Dedifferentiated amniotic fluid mesenchymal stem cell (primary cell): ENCODE data around the gene WFDC11.

Source experiments
- DNase-seq: peaks from one replicate; pipeline ENCODE4 v3.0.0-alpha.2; 2016; ENCODE audit errors: extremely low spot score

The WFDC11 gene

DNA sequence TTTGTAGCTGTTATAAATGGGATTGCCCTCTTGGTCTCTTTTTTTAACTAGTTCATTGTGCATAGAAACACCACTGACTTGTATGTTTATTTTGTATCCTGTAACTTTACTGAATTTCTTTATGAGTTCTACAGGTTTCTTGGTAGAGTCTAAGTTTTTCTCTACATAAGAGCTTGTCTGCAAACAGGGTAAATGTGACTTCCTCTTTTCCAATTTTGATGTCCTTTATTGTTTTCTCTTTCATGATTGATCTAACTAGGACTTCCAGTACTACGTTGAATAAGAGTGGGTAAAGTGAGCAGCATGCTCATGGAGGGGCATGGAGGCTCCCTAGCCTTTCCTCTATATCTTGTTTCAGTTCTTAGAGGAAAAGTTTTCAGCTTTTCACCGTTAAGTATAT lies 43.5 kb downstream of the WFDC11 start:
- no peak for DNase-seq

DNA sequence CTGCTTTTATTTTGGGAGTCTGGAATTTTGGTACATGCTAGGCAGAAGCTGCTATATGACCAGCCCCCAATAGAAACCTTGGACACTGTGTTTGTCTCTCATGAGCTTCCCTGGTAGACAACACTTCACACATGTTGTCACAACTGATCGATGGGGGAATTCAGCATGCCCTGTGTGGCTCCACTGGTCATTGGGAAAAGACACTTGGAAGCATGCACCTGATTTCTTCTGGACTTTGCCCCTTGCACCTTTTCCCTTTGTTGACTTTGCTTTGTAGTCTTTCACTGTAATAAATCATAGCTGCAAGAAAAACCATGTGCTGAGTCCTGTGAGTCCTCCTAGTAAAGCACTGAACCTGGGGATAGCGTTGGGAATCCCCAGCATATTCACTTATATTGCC lies 48.4 kb downstream of the WFDC11 start:
- DNase-seq = no peak

DNA sequence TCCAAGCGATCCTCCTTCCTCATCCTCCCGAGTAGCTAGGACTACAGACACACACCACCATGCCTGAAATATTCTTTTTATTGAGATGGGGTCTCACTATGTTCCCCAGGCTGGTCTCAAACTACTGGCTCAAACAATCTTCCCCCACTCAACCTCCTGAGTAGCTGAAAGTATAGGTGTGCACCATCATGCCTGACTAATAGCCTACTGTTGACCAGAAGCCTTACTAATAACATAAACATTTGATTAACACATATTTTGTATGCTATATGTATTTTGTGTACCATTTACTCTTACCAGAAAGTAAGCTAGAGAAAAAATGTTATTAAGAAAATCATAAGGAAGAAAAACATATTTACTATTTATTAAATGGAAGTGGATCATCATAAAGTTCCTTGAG lies 52.4 kb downstream of the WFDC11 start:
- no peak for DNase-seq

DNA sequence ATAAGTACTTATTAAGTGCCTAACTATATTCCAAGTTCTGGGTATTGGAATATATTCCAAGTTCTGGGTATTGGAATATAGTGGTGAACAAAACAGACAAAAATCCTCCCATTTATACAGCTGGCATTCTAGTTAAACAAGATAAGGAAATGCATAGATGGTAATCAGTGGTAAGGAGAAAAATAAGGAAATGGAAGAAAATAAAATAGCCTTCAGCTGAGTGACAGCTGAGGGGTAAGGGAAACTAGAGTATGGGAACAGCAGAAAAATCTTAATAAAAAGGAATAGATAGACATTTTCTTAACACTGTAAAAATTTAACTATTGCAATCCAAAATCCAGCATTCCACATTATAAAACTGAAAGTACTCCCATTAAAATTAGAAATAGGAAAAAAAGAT lies 57.7 kb downstream of the WFDC11 start:
- no peak for DNase-seq

DNA sequence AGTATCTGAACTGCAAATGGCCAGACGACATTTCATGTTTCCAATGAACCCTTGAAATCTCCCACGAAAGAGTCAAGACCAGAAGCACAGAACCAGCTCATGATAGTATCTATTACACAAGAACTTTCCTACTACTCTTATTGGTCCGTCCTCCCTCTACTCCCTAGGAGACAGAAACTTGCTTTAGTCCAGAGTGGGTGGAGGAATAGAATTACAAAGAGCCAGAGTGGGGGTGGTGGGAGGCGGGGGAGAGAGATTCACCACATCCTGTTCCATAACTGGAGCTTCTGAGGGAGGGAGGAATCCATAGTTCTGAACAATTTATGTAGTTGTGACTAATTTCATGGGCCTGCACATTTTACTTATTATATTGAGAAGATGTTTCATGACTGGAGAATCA lies 59.0 kb downstream of the WFDC11 start:
- no peak for DNase-seq

DNA sequence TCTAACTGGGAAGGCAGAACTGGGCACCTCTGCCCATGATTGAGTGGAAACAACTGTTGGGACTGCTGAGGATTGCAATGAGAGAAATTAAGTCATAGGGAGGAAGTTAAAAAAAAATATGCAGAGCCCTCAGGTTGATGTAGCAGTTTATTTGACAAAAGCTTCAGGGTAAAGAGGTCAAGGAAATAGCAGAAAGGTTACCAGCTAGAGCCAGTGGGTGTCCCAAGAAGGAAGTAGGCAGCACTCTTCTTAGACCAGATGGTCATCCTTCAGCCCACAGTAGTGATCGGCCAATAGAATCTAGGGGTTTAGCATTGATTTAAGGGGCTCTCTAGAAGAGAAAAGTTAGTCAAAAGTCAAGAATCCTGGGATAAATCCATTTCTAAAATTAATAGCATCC lies 62.2 kb downstream of the WFDC11 start:
- DNase-seq = no peak
